Neural cell (in vitro differentiated cells): Measurements from ENCODE around the gene INPP5A. TPM values are rescaled to one million over a fixed set of nuclear protein-coding genes. Genes with fewer than 3 reads are reported as not detected.

Experiments
- H2AFZ ChIP-seq: fragments of 200-600, 300-800 bp; sonication (generic), shearing (Covaris generic); 2 replicates; pipeline ENCODE4 v1.6.0; 2014; ENCODE audit warnings: low read depth, mild to moderate bottlenecking, antibody characterized with exemption, low read length, moderate library complexity
- H3F3A ChIP-seq: fragments of 200-600 bp; shearing (Covaris generic); 2 replicates; pipeline ENCODE4 v1.6.1; 2016; ENCODE audit warnings: mild to moderate bottlenecking, moderate library complexity, mixed read lengths, antibody characterized with exemption, low read length; ENCODE audit not compliant: insufficient read depth, poor library complexity, severe bottlenecking
- H3K27ac ChIP-seq: fragments of 200-600, 300-800 bp; sonication (generic), shearing (Covaris generic); 2 replicates; pipeline ENCODE4 v1.5.1; 2014; ENCODE audit warnings: mild to moderate bottlenecking, low read length, moderate library complexity
- H3K27me3 ChIP-seq: fragments of 300-800, 200-600 bp; sonication (generic), shearing (Covaris generic); 2 replicates; pipeline ENCODE4 v1.6.0; 2014; ENCODE audit warnings: mild to moderate bottlenecking, low read depth, low read length, moderate library complexity; ENCODE audit not compliant: insufficient read depth
- H3K36me3 ChIP-seq: fragments of 300-800, 200-600 bp; sonication (generic), shearing (Covaris generic); 2 replicates; pipeline ENCODE4 v1.5.1; 2014; ENCODE audit warnings: mild to moderate bottlenecking, antibody characterized with exemption, low read length, moderate library complexity; ENCODE audit not compliant: insufficient read depth
- H3K4me2 ChIP-seq: fragments of 300-800, 200-600 bp; sonication (generic), shearing (Covaris generic); 2 replicates; pipeline ENCODE4 v1.6.0; 2014; ENCODE audit warnings: mild to moderate bottlenecking, low read length
- H3K4me3 ChIP-seq: fragments of 300-800, 200-600 bp; sonication (generic), shearing (Covaris generic); 2 replicates; pipeline ENCODE4 v1.5.1; 2014; ENCODE audit warnings: mild to moderate bottlenecking, low read length, moderate library complexity
- H3K79me2 ChIP-seq: fragments of 200-600 bp; shearing (Covaris generic); replicated peaks from 2 replicates; pipeline ENCODE4 v1.6.0; 2014; ENCODE audit warnings: mild to moderate bottlenecking, low read length, moderate library complexity; ENCODE audit not compliant: insufficient read depth
- H3K9ac ChIP-seq: fragments of 300-800, 200-600 bp; sonication (generic), shearing (Covaris generic); 2 replicates; pipeline ENCODE4 v1.6.1; 2016; ENCODE audit warnings: mild to moderate bottlenecking, low read length, mixed read lengths
- H3K9me2 ChIP-seq: fragments of 200-600 bp; shearing (Covaris generic); 2 replicates; pipeline ENCODE4 v1.6.1; 2016; ENCODE audit warnings: mild to moderate bottlenecking, low read length, mixed read lengths; ENCODE audit not compliant: insufficient read depth
- H3K9me3 ChIP-seq: fragments of 200-600, 300-800 bp; sonication (generic), shearing (Covaris generic); 2 replicates; pipeline ENCODE4 v1.6.1; 2016; ENCODE audit warnings: mild to moderate bottlenecking, mixed run types, low read length, moderate library complexity, mixed read lengths
- H4K20me1 ChIP-seq: fragments of 200-600 bp; shearing (Covaris generic); 2 replicates; pipeline ENCODE4 v1.6.1; 2016; ENCODE audit warnings: mild to moderate bottlenecking, mixed run types; ENCODE audit not compliant: insufficient read depth
- CTCF ChIP-seq: fragments of 450-650 bp; IDR thresholded peaks from 2 replicates; pipeline ENCODE4 v1.5.1; 2014; ENCODE audit warnings: antibody characterized with exemption, mild to moderate bottlenecking, moderate library complexity; ENCODE audit not compliant: poor library complexity, severe bottlenecking
- EP300 ChIP-seq: fragments of 450-650 bp; conservative IDR thresholded peaks from 2 replicates; pipeline ENCODE4 v1.6.1; 2014; ENCODE audit warnings: antibody characterized with exemption, mild to moderate bottlenecking, moderate library complexity; ENCODE audit not compliant: poor library complexity, severe bottlenecking
- EZH2 ChIP-seq: fragments of 200-600, 300-800 bp; shearing (Covaris generic), sonication (generic); IDR thresholded peaks from 2 replicates; pipeline ENCODE4 v1.6.1; 2014; ENCODE audit warnings: antibody characterized with exemption, low read length, borderline replicate concordance, mild to moderate bottlenecking; ENCODE audit not compliant: insufficient read depth, poor library complexity, severe bottlenecking
- MXI1 ChIP-seq: fragments of 450-650 bp; conservative IDR thresholded peaks from 2 replicates; pipeline ENCODE4 v1.6.1; 2014; ENCODE audit warnings: antibody characterized with exemption, mild to moderate bottlenecking; ENCODE audit not compliant: poor library complexity, severe bottlenecking
- POLR2AphosphoS5 ChIP-seq: IDR thresholded peaks from 2 replicates; pipeline ENCODE4 v1.6.1; 2012
- RAD21 ChIP-seq: fragments of 450-650 bp; conservative IDR thresholded peaks from 2 replicates; pipeline ENCODE4 v1.6.1; 2014; ENCODE audit warnings: antibody characterized with exemption, mild to moderate bottlenecking, moderate library complexity
- SMC3 ChIP-seq: fragments of 450-650 bp; conservative IDR thresholded peaks from 2 replicates; pipeline ENCODE4 v1.6.1; 2014; ENCODE audit warnings: antibody characterized with exemption, mild to moderate bottlenecking, moderate library complexity; ENCODE audit not compliant: poor library complexity
- TAF1 ChIP-seq: IDR thresholded peaks from 2 replicates; pipeline ENCODE4 v1.6.1; 2012; ENCODE audit warnings: low read depth
- polyA plus RNA-seq: library from polyadenylated mRNA; depleted of rRNA; stranded (reverse); fragments of >200 nt; gene quantifications from 2 replicates; pipeline ENCODE4 v1.2.3, GENCODE V29; 2014
- TF ChIP-seq, protein P1 (sequence below): IDR thresholded peaks from 2 replicates; pipeline ENCODE4 v1.6.1; 2012; ENCODE audit warnings: borderline replicate concordance

Gene INPP5A
- polyA plus RNA-seq, 1 donor from 2014 or later: 48.8 TPM

DNA sequence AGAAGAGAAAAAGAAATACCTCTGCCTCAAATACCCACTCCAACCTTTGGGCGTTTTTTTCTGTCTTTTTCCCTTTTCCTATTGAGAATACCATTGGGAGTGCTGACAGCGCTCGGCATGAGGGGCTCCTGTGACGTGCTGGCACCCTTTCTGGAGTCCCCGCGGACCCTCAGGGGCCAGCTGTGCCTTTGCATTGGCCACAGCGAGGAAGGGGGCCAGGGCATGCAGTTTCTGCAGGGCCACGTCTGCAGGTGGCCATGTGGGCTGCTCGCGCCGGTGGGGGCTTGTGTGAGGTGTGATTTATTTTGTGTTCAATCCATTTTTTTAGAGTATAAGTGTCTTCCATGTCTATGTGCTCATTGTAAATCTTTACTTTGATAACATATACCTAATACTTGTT, 57.4 kb downstream of the INPP5A start:
- no peaks in the 10 kb centered on the region for H4K20me1 ChIP-seq
- H3K27ac ChIP-seq: no peak overlapping the region
- H3K79me2 ChIP-seq: no peaks in the 10 kb centered on the region
- no peak overlapping the region for H2AFZ ChIP-seq
- no peak overlapping the region for H3K4me2 ChIP-seq
- no peaks in the 10 kb centered on the region for H3K9me3 ChIP-seq
- H3K36me3 ChIP-seq: no peaks in the 10 kb centered on the region
- no peaks in the 10 kb centered on the region for H3K9me2 ChIP-seq
- no peak for TF ChIP-seq POLR2AphosphoS5
- no peak for TF ChIP-seq RAD21
- TF ChIP-seq EZH2: no peak
- TF ChIP-seq, protein P1, sequence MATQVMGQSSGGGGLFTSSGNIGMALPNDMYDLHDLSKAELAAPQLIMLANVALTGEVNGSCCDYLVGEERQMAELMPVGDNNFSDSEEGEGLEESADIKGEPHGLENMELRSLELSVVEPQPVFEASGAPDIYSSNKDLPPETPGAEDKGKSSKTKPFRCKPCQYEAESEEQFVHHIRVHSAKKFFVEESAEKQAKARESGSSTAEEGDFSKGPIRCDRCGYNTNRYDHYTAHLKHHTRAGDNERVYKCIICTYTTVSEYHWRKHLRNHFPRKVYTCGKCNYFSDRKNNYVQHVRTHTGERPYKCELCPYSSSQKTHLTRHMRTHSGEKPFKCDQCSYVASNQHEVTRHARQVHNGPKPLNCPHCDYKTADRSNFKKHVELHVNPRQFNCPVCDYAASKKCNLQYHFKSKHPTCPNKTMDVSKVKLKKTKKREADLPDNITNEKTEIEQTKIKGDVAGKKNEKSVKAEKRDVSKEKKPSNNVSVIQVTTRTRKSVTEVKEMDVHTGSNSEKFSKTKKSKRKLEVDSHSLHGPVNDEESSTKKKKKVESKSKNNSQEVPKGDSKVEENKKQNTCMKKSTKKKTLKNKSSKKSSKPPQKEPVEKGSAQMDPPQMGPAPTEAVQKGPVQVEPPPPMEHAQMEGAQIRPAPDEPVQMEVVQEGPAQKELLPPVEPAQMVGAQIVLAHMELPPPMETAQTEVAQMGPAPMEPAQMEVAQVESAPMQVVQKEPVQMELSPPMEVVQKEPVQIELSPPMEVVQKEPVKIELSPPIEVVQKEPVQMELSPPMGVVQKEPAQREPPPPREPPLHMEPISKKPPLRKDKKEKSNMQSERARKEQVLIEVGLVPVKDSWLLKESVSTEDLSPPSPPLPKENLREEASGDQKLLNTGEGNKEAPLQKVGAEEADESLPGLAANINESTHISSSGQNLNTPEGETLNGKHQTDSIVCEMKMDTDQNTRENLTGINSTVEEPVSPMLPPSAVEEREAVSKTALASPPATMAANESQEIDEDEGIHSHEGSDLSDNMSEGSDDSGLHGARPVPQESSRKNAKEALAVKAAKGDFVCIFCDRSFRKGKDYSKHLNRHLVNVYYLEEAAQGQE: no peak
- TF ChIP-seq TAF1: no peak
- H3K27me3 ChIP-seq: no peaks in the 10 kb centered on the region
- no peak overlapping the region for H3K4me3 ChIP-seq
- no peak overlapping the region for H3K9ac ChIP-seq
- no peaks in the 10 kb centered on the region for H3F3A ChIP-seq

DNA sequence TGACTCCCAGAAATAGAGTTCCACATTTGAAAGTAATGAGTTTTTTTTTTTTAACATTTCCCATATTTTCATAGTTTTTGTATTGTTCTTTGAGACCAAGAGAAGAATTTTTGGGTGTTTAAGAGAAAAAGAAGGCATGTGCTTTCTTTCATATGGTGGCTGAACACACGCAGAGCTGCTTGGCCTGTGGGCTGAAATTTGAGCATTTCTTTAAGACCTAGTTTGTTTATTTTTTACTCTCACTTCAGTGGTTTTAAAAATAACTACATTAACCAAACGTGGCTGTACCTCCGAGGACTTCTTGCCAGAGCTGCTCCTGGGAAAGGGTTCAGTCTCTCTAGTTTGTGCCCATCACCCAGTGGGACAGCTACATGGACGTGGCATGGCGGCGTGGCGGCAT, 58.3 kb downstream of the INPP5A start:
- TF ChIP-seq EZH2 (no peak), CTCF (no peak), EP300 (no peak), POLR2AphosphoS5 (no peak), SMC3 (no peak), RAD21 (no peak), MXI1 (no peak), TAF1 (no peak)
- TF ChIP-seq, protein P1: no peak
- Histone ChIP-seq H3K4me2 (no peak overlapping the region), H3K79me2 (no peaks in the 10 kb centered on the region), H3K4me3 (no peak overlapping the region), H4K20me1 (no peaks in the 10 kb centered on the region), H3K9ac (no peak overlapping the region), H3K9me2 (no peaks in the 10 kb centered on the region), H3F3A (no peaks in the 10 kb centered on the region), H2AFZ (no peak overlapping the region), H3K27ac (no peak overlapping the region), H3K27me3 (no peaks in the 10 kb centered on the region), H3K9me3 (no peaks in the 10 kb centered on the region), H3K36me3 (no peaks in the 10 kb centered on the region)
